Measurements from ENCODE around the gene SLC6A3. TPM values are rescaled to one million over a fixed set of nuclear protein-coding genes. Genes with fewer than 3 reads are reported as not detected.

The SLC6A3 gene
- total and polyA plus RNA-seq, 7 donors, result under 0.01 to 0.01 TPM; not detected in 5

- DNase-seq, result no peak
- H3K4me1 ChIP-seq, result no peaks in the 10 kb centered on the region
- 74 to 79% (median 74%) methylated on average over 31 of the region's 31 CpGs for WGBS, 3 donors
- TF ChIP-seq CTCF (IDR thresholded peaks at IDR 0.05), result no peak
- no peak overlapping the region for H3K4me3 ChIP-seq
- no peaks in the 10 kb centered on the region for H3K36me3 ChIP-seq (ENCODE audit: insufficient read depth in 1 of 2, low read depth in 1 of 2)
- ATAC-seq, result no peak
- peaks cover 0 to 55% (median 12%) of the 10 kb centered on the region in 3 donors for H3K27me3 ChIP-seq (ENCODE audit: insufficient read depth in 3 of 3, low read length in 2 of 3)
- intact Hi-C loops (cut with DNase I), result no loop called here
- no peaks in the 10 kb centered on the region for H3K9me3 ChIP-seq
- H3K27ac ChIP-seq, result no peak overlapping the region
These were observed 86.1 kb downstream of the SLC6A3 start for GRCh38 chr5:1359031-1359645.

GRCh38 chr5:1358726-1359025 is 86.6 kb downstream of the SLC6A3 start:
- Histone ChIP-seq H3K4me3 (no peak overlapping the region), H3K27me3 (ENCODE audit: insufficient read depth in 3 of 3, low read length in 2 of 3) (peaks cover 0 to 51% (median 11%) of the 10 kb centered on the region in 3 donors), H3K36me3 (ENCODE audit: insufficient read depth in 1 of 2, low read depth in 1 of 2) (no peaks in the 10 kb centered on the region), H3K4me1 (no peaks in the 10 kb centered on the region), H3K27ac (no peak overlapping the region), H3K9me3 (no peaks in the 10 kb centered on the region)
- whole genome bisulfite sequencing, 3 donors, result 72 to 86% (median 75%) methylated on average over 10 of the region's 10 CpGs
- TF ChIP-seq CTCF (IDR thresholded peaks at IDR 0.05), result no peak
- ATAC-seq (no peak), DNase-seq (no peak)
- intact Hi-C loops (cut with DNase I), result no loop called here

- DNase-seq (no peak), ATAC-seq (no peak)
- Histone ChIP-seq H3K4me1 (no peaks in the 10 kb centered on the region), H3K27me3 (ENCODE audit: insufficient read depth in 3 of 3, low read length in 2 of 3) (peaks cover 0 to 45% (median 8%) of the 10 kb centered on the region in 3 donors), H3K36me3 (ENCODE audit: insufficient read depth in 1 of 2, low read depth in 1 of 2) (no peaks in the 10 kb centered on the region), H3K9me3 (no peaks in the 10 kb centered on the region), H3K4me3 (no peak overlapping the region), H3K27ac (no peak overlapping the region)
- WGBS, 3 donors, result 79 to 81% (median 79%) methylated on average over 25 of the region's 25 CpGs
- TF ChIP-seq CTCF (IDR thresholded peaks at IDR 0.05), result no peak
- intact Hi-C loops (cut with DNase I), result no loop called here
These were observed 87.1 kb downstream of the SLC6A3 start for GRCh38 chr5:1357946-1358725.

- ATAC-seq (no peak), DNase-seq (no peak)
- Histone ChIP-seq H3K4me3 (no peak overlapping the region), H3K4me1 (no peaks in the 10 kb centered on the region), H3K27ac (no peak overlapping the region), H3K9me3 (no peaks in the 10 kb centered on the region), H3K36me3 (ENCODE audit: insufficient read depth in 1 of 2, low read depth in 1 of 2) (no peaks in the 10 kb centered on the region), H3K27me3 (ENCODE audit: insufficient read depth in 3 of 3, low read length in 2 of 3) (peaks cover 0 to 35% (median 4%) of the 10 kb centered on the region in 3 donors)
- no peak for TF ChIP-seq CTCF (IDR thresholded peaks at IDR 0.05)
- WGBS, 3 donors, result 67 to 69% (median 68%) methylated on average over 28 of the region's 28 CpGs
- intact Hi-C loops (cut with DNase I), result no loop called here
These were observed 88.1 kb downstream of the SLC6A3 start for GRCh38 chr5:1356873-1357787.
